NB4 (cell line): ENCODE results near the gene CGNL1.

Source experiments
- POLR2A ChIP-seq: IDR thresholded peaks from 2 replicates; pipeline ENCODE4 v1.6.1; 2011; ENCODE audit warnings: mild to moderate bottlenecking; ENCODE audit not compliant: insufficient read length; ENCODE audit errors: extremely low read depth
- TF ChIP-seq, protein P1 (sequence below): IDR thresholded peaks from one replicate; pipeline ENCODE4 v1.5.1; 2012; ENCODE audit warnings: low read depth, low read length
- TF ChIP-seq, protein P2 (sequence below): IDR thresholded peaks from 2 replicates; pipeline ENCODE4 v1.6.1; 2011; ENCODE audit warnings: low read depth, low read length

DNA sequence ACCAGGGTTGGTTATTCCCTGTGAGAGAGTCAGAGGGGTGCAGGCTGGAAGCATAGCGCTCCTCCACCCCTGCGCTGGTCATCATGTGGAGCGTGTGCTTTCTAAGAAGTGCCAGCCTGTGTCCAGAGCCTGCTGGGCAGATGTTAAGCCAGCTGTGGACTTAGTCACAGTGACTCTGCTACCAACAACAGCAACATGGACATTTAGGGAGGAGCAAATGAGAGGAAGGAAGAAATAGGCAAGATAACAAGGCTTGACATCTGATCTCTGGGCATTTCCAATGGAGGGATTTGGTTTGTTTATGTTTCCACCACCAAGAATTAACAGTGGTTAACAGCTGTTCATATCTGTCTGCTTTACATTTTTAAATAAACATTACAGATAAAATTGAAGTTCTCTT, 179.0 kb downstream of the CGNL1 start:
- TF ChIP-seq, protein P1, sequence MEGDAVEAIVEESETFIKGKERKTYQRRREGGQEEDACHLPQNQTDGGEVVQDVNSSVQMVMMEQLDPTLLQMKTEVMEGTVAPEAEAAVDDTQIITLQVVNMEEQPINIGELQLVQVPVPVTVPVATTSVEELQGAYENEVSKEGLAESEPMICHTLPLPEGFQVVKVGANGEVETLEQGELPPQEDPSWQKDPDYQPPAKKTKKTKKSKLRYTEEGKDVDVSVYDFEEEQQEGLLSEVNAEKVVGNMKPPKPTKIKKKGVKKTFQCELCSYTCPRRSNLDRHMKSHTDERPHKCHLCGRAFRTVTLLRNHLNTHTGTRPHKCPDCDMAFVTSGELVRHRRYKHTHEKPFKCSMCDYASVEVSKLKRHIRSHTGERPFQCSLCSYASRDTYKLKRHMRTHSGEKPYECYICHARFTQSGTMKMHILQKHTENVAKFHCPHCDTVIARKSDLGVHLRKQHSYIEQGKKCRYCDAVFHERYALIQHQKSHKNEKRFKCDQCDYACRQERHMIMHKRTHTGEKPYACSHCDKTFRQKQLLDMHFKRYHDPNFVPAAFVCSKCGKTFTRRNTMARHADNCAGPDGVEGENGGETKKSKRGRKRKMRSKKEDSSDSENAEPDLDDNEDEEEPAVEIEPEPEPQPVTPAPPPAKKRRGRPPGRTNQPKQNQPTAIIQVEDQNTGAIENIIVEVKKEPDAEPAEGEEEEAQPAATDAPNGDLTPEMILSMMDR, result no peak
- no peak for TF ChIP-seq POLR2A
- TF ChIP-seq, protein P2, sequence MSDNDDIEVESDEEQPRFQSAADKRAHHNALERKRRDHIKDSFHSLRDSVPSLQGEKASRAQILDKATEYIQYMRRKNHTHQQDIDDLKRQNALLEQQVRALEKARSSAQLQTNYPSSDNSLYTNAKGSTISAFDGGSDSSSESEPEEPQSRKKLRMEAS, result no peak
